Tibial nerve (tissue), 4 donors: Measurements from ENCODE around the gene RCOR1. TPM values are rescaled to one million over a fixed set of nuclear protein-coding genes. Genes with fewer than 3 reads are reported as not detected.
A peak's percentile ranks its signal among the peaks of the same experiment; 100 is the strongest.
"Not testable (repeated sequence)": the region's sequence is repeated elsewhere in the genome, so short reads cannot be mapped to it uniquely, and the experiment has no call there.

Source experiments
- DNase-seq, 2 donors: peaks; one replicate each; pipeline ENCODE4 v3.0.0-alpha.2; 2019; ENCODE audit warnings: low spot score in 2 of 2
- H3K27ac ChIP-seq, 4 donors: fragments of 200-600 bp; sonication (generic) in 3 of 4; one replicate each; pipeline ENCODE4 v1.5.1; 2017 to 2019; ENCODE audit warnings: mild to moderate bottlenecking in 1 of 4
- H3K27me3 ChIP-seq, 2 donors: fragments of 200-600 bp; sonication (generic) in 1 of 2; one replicate each; pipeline versions ENCODE4 v1.5.1 to v1.6.0; 2017 to 2019
- H3K36me3 ChIP-seq, 3 donors: fragments of 200-600 bp; sonication (generic); one replicate each; pipeline ENCODE4 v1.5.1; 2018 to 2019
- H3K4me1 ChIP-seq, 4 donors: fragments of 200-600 bp; sonication (generic) in 3 of 4; one replicate each; pipeline ENCODE4 v1.5.1; 2017 to 2019
- H3K4me3 ChIP-seq, 4 donors: fragments of 200-600 bp; sonication (generic) in 3 of 4; one replicate each; pipeline ENCODE4 v1.5.1; 2017 to 2019; ENCODE audit warnings: mild to moderate bottlenecking in 1 of 4, moderate library complexity in 1 of 4
- H3K9me3 ChIP-seq, 4 donors: fragments of 200-600 bp; sonication (generic) in 3 of 4; one replicate each; pipeline ENCODE4 v1.5.1; 2017 to 2019
- EP300 ChIP-seq, 2 donors: sonication (generic); formaldehyde crosslinking; IDR thresholded peaks; one replicate each; pipeline ENCODE4 v1.6.1; 2017; ENCODE audit warnings: antibody characterized with exemption in 2 of 2, mild to moderate bottlenecking in 1 of 2
- POLR2A ChIP-seq, 2 donors: fragments of 450-650 bp; IDR thresholded peaks; one replicate each; pipeline ENCODE4 v1.6.1; 2017; ENCODE audit warnings: antibody characterized with exemption in 2 of 2, mild to moderate bottlenecking in 2 of 2, moderate library complexity in 2 of 2
- WGBS, 2 donors: methylation state at CpG; one replicate each; pipeline ENCODE4 v1.1.5; 2018; 5-methylcytosine and 5-hydroxymethylcytosine counted together
- total RNA-seq, 4 donors: library from RNA; depleted of rRNA; stranded (reverse); fragments of >200 nt; gene quantifications; one replicate each; pipeline ENCODE4 v1.1.0, GENCODE V29; 2016
- TF ChIP-seq, protein P1 (sequence below), 5 experiments: fragments of 200-600 bp in 3 of 5; fragments of 450-650 bp in 2 of 5; sonication (generic) in 3 of 5; IDR thresholded peaks; one replicate each; pipeline ENCODE4 v1.5.1; 2016 to 2019; ENCODE audit warnings: antibody characterized with exemption in 5 of 5, mild to moderate bottlenecking in 3 of 5, moderate library complexity in 2 of 5

RCOR1 gene
- total RNA-seq: 10 to 100 TPM in 2 of 4 donors, 1 to 10 TPM in 2; 6.3 to 12.8 (median 10.0) TPM

DNA sequence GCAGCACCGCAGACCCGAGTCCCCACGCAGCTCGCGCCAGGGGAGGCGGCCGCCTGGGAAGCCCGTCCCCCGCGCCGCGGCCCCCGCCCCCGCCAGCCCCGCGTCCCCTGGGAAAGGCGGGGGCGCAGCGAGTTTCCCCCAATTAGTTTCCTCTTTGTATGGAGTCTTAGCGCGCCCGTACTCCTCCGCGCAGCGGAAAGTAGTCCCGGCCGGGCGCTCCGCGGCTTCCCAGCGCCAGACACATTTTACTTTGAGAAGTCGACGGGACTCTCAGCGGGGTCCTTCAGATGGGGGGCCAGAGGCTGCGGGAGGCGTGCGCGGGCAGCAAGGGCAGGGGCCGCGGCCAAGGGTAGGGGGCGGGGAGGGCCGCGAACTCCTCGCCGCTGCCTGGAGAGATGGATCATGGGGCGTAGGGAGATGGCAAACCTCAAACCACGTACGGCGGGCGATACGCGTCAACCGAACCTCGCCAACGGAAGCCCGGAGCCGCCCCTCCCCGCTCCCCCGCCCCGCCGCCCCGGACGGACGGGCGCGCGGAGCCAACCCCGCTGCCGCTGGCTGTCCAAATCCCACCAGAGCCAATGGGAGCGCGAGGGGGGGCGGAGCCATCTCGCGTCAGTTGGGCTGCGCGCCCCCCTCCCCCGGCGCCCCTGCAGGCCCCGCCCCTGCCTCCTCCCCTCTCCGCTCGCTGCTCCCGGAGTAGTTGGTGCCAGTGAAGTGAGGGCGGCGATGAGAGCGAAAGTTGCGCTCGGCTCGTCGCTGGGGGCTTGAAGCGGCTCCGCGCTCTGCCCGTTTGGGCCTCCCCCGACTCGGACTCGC is at the start of gene RCOR1:
RCOR1 (plus strand) TSS at position 706 of the 819 bp plus-strand sequence. CDS start 238 bp downstream, outside the sequence.
- no peaks in the 10 kb centered on the region for H3K36me3 ChIP-seq
- 0 to 1% methylated on average over 2 to 22 of the region's 96 CpGs for WGBS, 2 donors
- H3K4me3 ChIP-seq: peak within 1 kb of the TSS; percentile 55 to 98 (median 90)
- peak; percentile 95 to 97 for DNase-seq
- H3K27ac ChIP-seq: peak within 1 kb of the TSS; percentile 96 to 99 (median 98)
- no peaks in the 10 kb centered on the region for H3K9me3 ChIP-seq
- H3K27me3 ChIP-seq: no peaks in the 10 kb centered on the region
- TF ChIP-seq POLR2A (IDR thresholded peaks at IDR 0.05) (peak; percentile 42 to 74), EP300 (IDR thresholded peaks at IDR 0.05) (peak in 1 of 2 donors; percentile 93)
- TF ChIP-seq, protein P1, sequence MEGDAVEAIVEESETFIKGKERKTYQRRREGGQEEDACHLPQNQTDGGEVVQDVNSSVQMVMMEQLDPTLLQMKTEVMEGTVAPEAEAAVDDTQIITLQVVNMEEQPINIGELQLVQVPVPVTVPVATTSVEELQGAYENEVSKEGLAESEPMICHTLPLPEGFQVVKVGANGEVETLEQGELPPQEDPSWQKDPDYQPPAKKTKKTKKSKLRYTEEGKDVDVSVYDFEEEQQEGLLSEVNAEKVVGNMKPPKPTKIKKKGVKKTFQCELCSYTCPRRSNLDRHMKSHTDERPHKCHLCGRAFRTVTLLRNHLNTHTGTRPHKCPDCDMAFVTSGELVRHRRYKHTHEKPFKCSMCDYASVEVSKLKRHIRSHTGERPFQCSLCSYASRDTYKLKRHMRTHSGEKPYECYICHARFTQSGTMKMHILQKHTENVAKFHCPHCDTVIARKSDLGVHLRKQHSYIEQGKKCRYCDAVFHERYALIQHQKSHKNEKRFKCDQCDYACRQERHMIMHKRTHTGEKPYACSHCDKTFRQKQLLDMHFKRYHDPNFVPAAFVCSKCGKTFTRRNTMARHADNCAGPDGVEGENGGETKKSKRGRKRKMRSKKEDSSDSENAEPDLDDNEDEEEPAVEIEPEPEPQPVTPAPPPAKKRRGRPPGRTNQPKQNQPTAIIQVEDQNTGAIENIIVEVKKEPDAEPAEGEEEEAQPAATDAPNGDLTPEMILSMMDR (IDR thresholded peaks at IDR 0.05): peak in 1 of 5 experiments; percentile 7
- peaks cover 0 to 35% (median 8%) of the 10 kb centered on the region in 4 donors for H3K4me1 ChIP-seq

DNA sequence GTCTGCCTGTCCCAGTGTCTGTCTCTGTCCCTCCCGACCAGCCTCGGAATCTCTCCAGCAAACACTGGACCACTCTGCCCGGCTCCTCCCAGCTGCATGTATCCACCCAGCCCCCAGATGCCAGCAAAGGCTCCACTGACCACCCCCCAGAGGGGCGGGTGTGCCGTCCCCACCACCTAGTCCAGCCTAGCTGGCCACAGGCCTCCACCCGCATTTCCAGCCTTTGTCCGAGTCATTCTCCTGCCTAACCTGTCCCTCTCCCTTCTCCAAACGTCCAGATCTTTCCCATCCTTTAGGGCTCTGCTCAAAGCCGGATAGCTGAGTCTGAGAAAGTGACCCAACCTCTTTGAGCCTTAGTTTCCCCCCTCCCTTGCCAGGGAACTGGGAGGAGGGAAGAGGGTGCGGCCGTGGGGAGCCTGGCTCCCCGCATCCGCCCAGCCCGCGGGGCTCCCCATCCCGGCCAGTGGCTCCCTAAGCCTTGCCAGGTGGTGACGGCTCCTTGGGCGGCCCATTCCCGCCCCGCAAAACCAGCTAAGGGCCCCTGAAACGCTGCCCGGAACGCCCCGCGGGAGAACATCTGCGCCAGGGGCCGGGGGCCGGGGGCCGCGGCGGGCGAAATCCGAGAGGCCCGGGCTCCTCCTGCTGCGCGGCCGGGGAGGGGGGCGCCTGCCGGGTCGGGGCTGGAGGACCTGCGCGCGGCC is 48.3 kb upstream of the RCOR1 start:
- no peaks in the 10 kb centered on the region for H3K36me3 ChIP-seq
- DNase-seq: no peak
- H3K27ac ChIP-seq: peak overlapping the region in 1 of 4 donors; percentile 72
- H3K4me3 ChIP-seq: peak overlapping the region in 2 of 4 donors; percentile 18 to 20
- peaks cover 0 to 74% of the 10 kb centered on the region in 2 donors for H3K27me3 ChIP-seq
- peaks cover 0 to 28% (median 18%) of the 10 kb centered on the region in 4 donors for H3K4me1 ChIP-seq
- peaks cover 0 to 6% (median 0%) of the 10 kb centered on the region in 4 donors for H3K9me3 ChIP-seq
- TF ChIP-seq POLR2A (IDR thresholded peaks at IDR 0.05) (no peak), EP300 (IDR thresholded peaks at IDR 0.05) (no peak)
- WGBS, 2 donors: 21 to 27% methylated on average over 22 to 26 of the region's 43 CpGs

DNA sequence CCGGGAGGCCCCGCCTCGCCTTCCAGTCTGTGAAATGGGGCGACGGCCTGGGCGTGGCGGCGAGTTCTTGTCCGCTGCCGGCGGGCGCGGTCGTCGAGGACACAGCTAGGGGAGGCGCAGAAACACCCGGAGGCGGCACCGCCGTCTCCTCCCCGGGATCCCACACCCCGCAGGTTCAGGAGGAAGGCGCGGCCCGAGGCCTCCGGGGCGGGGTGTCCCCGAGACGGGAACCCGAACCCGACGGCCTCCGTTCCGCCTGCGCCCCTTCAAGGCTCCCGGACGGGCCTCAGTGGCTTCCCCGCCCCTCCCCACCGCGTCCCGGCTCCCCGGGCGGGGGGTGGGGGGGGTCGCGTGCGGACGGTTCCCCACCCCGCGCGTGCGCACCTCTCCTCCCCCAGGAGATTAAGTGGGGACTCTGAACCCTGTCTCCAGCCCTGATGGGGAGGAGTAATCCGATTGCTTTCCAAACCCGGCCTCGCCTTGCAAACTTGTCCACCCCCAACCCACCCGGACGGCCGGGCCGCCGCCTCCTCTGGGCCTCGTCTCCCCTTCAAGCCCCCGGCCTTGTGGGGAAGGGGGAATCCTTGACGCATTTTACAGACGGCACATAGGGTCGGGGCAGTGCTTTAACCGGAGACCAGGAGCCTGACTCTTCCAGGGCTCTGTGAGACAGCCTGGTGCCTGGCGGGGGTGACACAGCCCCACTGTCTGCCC is 47.5 kb upstream of the RCOR1 start:
- Histone ChIP-seq H3K4me3 (peak overlapping the region in 2 of 4 donors; percentile 18 to 20), H3K27ac (peak overlapping the region in 1 of 4 donors; percentile 72), H3K9me3 (peaks cover 0 to 6% (median 0%) of the 10 kb centered on the region in 4 donors), H3K27me3 (peaks cover 0 to 72% of the 10 kb centered on the region in 2 donors), H3K4me1 (peaks cover 0 to 23% (median 16%) of the 10 kb centered on the region in 4 donors), H3K36me3 (no peaks in the 10 kb centered on the region)
- TF ChIP-seq EP300 (IDR thresholded peaks at IDR 0.05): no peak
- DNase-seq: no peak
- 10% methylated on average over 52 to 55 of the region's 66 CpGs for WGBS, 2 donors

DNA sequence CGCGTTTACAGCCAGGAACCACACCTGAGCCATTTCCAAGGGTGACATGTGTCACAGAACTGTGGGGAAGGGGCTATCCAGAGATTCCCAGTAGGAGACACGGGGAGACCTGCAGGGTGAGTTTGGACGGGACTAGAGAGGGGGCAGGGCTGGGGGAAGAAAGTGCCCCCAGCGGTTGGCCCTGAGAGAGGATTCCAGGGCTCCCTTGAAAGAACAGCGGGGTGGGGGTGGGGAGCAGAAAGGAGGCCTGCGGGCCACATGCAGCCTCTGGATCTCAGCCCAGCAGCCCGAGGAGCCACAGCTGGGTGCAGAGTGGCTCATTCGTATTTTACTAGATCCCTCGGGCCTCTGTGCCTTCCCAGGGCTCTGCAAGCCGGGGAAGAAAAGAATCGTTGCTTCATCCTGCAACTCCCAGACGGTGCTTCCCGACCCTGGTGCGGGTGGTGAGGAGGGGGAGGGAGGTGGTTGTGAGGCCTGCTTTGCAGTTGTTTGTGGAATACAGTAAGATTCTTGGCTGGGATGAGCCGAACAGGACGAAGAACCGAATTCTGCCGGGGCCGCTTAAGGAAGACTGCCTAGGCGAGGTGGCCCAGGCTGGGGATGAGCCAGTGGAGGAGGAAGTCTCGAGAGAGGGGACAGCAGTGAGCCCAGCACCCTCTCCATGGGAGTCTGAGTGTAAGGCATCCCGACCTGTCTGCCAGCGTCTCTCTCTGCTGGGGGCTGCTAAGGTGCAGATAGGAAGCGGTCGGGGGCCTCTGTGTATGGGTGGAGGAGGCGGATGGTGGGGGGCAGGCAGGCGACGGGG is 46.8 kb upstream of the RCOR1 start:
- Histone ChIP-seq H3K27ac (peak overlapping the region in 1 of 4 donors; percentile 72), H3K27me3 (peaks cover 0 to 71% of the 10 kb centered on the region in 2 donors), H3K4me3 (peak overlapping the region in 1 of 4 donors; percentile 5), H3K4me1 (peaks cover 0 to 17% (median 11%) of the 10 kb centered on the region in 4 donors), H3K9me3 (peaks cover 0 to 6% (median 0%) of the 10 kb centered on the region in 4 donors), H3K36me3 (no peaks in the 10 kb centered on the region)
- no peak for TF ChIP-seq EP300 (IDR thresholded peaks at IDR 0.05)
- TF ChIP-seq, protein P1 (IDR thresholded peaks at IDR 0.05): no peak
- no peak for TF ChIP-seq POLR2A (IDR thresholded peaks at IDR 0.05)
- whole genome bisulfite sequencing, 2 donors: 42 to 49% methylated on average over 29 of the region's 29 CpGs
- DNase-seq: no peak

DNA sequence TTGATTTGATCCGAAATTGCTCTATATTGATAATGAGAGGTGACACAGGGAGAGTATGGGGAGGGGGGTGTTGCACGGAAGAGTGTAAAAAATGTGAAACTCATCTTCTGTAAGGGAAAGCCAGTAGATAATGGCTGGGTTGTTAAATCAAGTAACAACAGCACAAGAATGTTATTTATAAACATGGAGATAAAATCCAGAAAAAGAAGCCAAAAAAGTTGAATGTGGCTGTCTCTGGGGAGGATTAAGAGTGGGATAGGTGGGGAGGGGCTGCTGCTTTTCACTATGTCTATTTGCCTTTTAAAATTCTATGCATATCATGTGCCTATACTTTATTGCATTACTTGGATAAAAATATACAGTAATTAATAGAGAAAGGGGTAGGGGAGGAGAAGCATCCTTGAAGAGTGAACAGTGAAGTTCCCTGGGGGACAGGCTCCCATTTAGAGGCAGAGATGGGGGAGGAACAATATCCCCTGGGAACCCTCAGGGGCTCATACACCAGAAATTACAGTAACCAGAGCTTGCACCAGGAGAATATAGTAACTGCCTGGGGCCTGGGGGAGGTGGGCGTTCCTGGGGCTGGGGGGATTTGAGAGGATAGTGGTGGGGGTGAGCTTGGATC is 43.7 kb upstream of the RCOR1 start:
- no peak for DNase-seq
- H3K36me3 ChIP-seq: no peaks in the 10 kb centered on the region
- no peak overlapping the region for H3K4me3 ChIP-seq
- H3K4me1 ChIP-seq: peaks cover 0 to 21% (median 11%) of the 10 kb centered on the region in 4 donors
- TF ChIP-seq EP300 (IDR thresholded peaks at IDR 0.05) (no peak), POLR2A (IDR thresholded peaks at IDR 0.05) (no peak)
- TF ChIP-seq, protein P1 (IDR thresholded peaks at IDR 0.05): no peak
- peaks cover 0 to 54% of the 10 kb centered on the region in 2 donors for H3K27me3 ChIP-seq
- WGBS, 2 donors: 41 to 45% methylated on average over 3 of the region's 3 CpGs
- H3K9me3 ChIP-seq: peaks cover 0 to 6% (median 0%) of the 10 kb centered on the region in 4 donors
- no peak overlapping the region for H3K27ac ChIP-seq

DNA sequence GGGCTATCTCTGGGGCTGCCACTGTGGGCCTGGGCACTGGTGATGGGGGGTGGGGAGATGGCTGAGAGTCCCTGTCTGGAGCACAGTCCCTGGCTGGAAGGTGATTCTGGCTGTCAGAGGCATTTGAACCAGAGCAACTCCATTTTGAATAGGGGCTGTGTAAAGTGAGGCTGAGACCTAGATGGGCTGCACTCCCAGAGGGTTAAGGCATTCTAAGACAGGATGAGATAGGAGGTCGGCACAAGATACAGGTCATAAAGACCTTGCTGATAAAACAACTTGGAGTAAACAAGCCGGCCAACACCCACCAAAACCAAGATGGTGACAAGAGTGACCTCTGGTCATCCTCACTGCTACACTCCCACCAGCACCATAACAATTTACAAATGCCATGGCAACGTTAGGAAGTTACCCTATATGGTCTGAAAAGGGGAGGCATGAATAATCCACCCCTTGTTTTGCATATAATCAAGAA is 41.5 kb upstream of the RCOR1 start:
- H3K27ac ChIP-seq, DNase-seq, H3K9me3 ChIP-seq, H3K4me3 ChIP-seq, H3K36me3 ChIP-seq: not testable (repeated sequence)
- 63 to 71% methylated on average over 3 of the region's 3 CpGs for WGBS, 2 donors
- Histone ChIP-seq H3K27me3 (peaks cover 0 to 32% of the 10 kb centered on the region in 2 donors), H3K4me1 (peaks cover 0 to 14% (median 0%) of the 10 kb centered on the region in 4 donors)
